HG02840 (cell line): ENCODE results near the gene MEGF6.

Experiments used
- ATAC-seq: cut with Tn5 transposase; IDR thresholded peaks from one replicate; pipeline ENCODE4 v1.9.1; 2021; ENCODE audit warnings: mild to moderate bottlenecking, moderate library complexity, moderate number of reproducible peaks; ENCODE audit not compliant: unreplicated experiment, low FRiP score

MEGF6 gene

DNA sequence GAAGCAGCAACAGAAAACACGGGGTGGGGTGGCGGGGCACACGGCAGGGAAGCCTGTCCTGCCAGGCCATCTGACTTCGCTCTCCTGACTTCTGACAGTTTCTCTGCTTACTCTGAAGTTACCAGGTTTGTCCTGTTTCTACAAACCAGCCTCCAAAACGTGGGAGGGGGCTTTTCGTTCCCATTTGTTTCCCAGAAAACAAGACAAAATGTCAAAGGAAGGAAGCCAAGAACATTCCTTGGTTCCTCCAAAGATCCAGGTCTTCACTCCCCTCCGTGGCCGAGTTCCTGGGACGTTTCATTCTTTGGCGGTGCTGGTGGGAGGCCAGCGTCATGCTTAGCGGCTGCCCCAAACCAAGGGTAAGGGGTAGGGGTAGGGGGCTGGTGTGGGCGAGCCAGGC is 49.6 kb downstream of the MEGF6 start:
- ATAC-seq, result no peak

DNA sequence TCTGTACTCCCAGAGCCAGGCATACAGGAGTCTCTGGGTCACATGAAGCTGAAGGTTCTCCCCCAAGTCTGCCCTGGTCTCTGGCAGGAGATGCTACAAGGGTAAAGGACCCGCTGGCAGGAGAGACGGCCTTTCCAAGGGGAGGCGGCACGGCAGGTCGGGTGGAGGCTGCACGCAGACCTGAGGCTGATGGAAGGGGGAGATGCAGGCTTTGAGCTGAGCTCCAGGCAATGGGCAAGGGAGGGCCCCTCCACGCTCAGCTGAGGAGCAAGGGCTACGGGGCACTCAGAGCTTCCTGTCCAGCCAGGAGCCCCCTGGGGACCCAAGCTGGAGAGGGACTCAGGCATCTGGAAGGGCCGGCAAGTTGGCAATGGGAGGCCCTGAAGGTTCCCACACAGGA is 50.3 kb downstream of the MEGF6 start:
- ATAC-seq, result no peak

DNA sequence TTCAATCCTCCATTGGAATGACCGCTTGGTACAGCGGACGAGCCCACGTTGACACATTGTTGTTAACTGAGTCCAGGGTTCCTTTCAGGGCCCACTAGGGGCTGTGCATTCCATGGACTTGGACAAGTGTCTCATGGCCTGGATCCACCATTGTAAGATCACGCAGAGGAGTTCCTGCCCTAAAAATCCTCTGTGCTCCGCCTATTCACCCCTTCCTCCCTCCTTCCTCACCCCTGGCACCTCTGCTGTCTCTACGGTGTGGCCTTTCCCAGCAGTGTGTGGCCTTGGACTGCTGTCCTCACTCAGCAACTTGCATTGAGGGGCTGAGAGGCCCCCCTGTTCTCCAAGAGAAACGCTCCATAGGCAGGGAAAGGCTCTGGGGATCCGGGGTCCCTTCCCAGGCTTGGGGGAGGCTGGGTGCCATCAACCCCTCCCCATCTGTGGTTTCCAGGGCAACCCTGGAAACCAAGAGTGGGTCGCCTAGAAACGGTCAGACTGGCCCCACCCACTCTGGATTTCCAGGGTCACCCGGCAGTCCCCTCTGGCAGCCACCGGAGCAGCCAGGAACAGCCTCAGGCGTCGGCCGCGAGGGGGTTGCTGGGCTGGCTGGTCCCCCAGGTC is 50.9 kb downstream of the MEGF6 start:
- ATAC-seq, result no peak

DNA sequence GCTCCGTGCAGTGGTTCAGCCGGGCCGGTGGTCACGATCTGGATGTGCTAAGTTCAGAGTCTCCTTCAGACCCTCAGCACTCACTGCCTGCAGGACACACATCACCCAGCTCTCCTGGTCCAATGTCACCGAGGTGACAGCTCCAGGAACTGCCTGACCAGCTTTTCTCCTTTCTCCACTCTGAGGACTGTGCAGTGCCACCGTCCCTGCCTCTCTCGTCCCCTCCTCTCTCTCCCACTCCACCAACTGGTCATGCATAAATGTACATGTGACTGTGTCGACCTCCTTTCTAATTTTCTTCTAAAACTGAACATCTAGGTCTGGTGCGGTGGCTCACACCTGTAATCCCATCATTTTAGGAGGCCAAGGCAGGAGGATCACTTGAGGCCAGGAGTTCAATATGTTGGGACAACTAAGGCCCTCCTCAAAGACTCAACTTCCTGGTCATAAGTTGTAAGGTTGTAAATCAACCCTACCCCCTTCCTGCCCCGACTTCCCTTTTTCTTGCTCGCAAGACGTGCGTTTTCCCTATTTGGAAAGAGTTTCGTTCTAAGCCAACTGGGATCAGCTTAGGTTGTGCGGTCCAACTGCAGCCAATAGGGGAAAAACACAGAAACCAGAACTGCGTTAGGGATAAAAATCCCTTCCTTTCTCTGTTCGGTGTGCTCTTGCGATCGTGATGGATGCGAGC is 53.1 kb downstream of the MEGF6 start:
- ATAC-seq, result no peak

DNA sequence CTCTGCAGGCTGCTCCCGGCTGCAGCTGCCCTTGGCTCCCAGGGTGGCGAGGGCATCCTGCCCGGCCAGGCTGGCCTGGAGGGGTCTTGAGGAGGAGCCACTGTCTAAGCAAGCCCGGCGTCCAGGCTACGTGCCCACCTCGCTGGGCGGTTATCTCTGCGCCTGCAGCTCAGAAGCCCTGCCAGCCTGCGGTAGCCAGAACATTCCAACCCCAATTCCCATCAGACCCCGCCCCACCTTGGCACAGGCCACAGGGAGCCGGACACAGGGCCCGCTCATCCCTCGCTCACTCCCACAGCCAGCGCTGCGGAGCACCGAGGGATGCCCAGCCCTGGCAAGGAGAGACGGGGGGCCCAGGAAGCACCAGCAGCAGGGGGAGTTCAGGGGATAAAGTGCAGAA is 53.9 kb downstream of the MEGF6 start:
- ATAC-seq, result no peak

DNA sequence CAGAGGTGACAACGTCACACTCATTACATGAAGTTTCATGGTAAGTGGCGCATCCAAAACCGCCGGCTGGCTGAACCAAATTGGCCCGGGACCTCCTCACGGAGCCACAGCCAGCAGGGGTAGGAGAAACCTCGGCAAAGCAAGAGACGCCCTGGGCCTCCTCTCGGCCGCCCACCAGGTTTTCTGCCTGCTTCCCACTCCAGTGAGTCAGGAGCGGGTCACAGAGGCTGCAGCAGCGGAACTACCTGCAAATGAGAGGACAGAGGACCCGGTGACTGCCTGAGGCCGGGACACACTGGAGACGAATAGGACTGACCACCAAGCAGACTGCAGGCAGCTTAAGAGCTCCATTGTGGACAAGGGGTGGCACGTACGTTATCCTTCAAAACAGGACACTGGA is 55.0 kb downstream of the MEGF6 start:
- no peak for ATAC-seq

DNA sequence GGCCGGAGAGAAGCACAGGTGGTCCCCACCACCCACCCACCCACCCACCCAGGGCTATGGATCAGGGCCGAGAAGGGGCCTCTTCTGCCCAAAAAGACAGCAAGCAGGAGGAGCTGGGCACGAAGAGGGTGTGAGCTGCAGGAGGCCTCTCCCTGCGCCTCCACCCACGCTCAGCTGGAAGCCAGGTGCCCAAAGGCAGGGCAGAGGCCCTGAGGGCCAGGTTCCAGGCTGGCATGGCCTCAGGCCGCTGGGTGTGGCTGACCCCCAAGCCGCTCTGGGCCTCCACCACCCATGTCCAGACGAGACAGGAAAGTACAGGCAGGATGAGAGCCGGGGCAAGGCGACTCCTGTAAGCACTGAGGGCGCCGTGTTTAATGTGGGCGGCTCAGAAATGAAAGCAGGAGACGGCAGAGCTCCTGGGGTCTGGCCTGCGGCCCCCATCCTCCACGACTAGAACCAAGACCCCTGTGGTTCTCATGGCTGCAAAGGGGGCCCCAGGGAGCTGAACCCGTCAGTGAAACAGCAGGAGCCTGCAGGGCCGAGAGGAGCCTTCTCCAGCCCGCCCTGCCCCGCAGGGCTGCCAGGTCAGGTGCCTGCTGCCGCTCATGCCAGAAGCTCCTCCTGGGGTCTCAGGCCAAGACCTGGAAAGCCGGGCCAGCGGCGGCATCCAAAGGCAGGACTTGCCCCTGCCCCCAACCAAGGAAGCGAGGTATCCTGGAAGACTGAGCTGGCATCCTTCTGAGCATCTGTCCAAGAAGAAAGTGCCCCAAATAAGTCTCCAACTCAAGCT is 56.0 kb downstream of the MEGF6 start:
- no peak for ATAC-seq

DNA sequence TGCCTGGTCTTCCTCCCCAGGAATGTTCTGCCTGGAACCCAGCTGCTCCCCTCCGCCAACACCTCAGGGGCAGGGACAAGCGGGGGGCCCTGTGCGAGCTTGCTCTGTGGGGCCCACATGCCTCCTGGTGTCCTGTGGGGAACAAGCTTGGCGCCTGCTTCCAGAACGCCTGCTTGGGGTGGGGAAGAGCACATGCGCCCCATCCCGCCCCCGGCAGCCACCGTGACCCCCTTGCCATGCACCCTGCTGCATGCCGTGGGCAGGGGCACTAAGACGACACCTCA is 57.4 kb downstream of the MEGF6 start:
- ATAC-seq, result no peak

DNA sequence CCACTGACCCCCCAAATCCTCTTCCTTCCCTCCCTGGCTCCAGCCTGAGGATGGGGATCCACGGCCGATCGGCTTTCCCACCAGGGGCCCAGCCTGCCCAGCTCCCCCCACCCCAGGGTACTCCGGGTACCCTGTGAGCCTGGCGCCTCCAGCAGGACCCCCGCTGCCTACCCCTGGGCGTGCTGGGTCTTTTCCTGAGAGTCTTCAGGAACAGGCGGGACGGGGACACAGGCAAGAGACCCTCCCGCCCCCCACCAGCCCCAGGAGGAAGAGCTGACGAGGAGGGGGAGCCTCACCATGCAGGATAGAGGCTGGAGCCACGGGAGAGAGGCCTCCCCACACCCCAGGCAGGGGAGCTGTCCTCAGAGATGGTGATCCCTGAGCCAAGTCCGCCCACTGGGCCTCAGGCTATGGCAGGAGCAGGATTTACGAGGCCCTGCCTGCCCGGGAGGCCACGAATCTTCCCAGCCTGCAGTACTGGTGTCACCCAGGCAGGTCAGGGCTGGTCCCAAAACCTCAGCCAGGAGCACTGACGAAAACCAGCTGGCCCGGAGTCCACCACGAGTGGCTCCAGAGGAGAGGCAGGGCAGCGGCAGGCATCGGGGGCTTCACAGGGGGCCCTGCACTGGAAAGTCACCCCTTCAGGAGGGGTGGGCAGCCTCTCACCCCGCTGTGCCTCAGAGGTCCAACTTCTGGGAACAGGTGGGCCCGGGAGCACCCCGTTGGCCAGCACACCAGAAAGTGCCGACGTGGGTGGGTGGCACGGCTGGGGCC is 58.0 kb downstream of the MEGF6 start:
- no peak for ATAC-seq

DNA sequence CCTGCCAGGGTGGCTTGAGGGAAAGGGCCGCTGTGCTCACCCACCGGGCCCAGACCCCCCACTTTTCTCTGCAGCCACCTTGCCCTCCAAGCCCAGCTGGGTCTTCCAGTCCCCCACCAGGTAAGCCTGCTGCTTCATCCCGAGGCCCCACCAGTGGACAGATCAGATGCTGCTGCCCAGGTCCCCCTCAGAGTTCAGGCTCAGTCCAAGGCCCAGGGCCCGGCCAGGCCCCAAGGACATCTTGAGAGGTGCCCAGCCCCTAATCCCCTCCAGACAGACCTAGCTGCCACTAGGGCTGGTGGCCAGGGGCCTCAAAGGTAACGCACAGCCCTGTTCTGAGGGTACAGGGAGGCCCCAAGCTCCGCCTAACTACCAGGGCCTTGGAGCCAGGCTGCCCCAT is 58.6 kb downstream of the MEGF6 start:
- ATAC-seq, result no peak

DNA sequence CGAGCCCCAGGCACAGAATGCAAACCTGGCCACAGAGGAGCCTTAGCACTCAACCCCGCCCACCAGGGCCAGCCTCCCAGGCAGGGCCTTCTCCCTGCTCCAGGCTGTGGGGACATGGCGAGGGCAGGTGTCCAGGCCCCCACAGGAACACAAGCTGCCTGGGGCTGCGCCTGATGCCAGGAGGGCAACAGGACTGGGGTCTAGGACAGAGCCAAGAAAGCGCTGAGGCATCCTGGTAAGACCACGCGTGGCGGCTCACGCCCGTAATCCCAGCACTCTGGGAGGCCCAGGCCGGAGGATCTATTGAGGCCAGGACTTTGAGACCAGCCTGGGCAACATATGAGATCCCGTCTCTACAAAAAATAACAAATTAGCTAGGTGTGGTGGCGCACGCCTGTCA is 59.1 kb downstream of the MEGF6 start:
- ATAC-seq, result no peak

DNA sequence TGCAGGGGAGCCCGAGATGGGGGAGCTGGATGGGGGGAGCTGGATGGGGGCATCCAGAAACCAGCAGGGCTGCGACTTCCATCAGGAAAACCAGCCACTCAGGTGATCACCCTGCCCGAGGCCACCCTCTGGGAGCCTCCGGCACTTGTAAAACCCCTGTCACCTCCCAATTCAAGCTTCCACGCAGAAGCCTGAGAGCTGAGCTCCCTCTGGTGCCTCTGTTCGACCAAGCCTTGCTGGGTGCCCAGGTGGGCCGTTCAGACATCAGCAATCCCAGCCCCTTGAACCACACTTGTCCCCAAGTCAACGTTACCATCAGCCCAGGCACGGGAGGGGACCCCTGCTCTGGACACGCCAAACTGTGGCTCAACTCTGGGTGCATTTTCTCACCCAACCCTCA is 59.6 kb downstream of the MEGF6 start:
- ATAC-seq, result no peak

DNA sequence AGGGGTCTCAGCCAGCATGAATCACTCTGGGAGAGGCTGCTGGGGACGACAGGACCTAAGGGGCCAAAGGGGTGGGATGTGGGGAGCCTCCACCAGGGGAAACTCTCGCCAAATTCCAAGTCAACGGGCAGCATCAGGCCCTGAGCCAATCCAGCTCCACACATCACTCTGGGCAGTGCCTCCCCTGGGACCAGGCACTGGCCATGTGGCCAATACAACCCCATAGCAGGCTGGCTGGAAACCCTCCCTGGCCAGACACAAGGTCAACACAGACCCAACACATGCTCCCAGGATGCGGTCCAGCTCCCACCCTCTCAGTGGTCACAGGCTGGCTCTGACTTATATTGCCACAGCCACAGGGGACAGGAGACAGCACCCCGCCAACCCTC is 60.0 kb downstream of the MEGF6 start:
- ATAC-seq, result no peak

DNA sequence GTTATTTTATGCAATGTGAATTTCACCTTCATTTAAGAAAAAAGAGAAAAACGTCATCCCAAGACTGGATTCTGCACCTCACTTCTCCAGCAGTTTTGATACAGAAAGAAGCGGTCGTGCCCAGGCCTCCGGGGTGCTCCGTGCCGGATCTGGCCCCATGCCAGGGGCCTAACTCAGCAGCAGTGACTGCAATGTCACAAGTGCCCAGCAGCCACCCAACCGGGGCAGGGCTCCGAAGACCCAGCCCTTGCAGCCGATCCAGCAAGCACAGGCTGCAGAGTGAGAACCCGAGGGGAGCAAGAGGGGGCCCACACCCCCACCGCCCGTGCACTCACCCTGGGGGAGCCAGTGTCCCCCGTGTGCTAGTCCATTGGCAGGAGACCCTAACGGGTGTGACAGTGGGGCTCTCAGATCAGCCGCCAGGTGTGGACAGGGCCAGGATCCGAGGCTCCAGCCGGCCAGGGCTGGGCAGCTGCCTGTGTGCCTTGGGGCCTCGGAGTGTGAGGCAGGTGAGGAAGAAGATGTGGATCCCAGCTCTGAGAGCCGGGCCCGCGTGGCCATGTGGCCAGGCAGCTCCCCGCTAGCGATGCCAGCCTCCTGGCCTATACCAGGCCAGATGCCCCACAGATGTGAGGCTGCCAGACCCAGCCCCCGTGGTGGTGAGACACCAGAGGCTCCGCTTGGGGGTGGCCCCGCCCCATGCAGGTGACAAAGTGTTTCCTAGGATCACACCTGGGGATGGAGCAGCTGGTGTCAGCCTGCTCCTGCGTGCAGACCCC is 60.6 kb downstream of the MEGF6 start:
- no peak for ATAC-seq

DNA sequence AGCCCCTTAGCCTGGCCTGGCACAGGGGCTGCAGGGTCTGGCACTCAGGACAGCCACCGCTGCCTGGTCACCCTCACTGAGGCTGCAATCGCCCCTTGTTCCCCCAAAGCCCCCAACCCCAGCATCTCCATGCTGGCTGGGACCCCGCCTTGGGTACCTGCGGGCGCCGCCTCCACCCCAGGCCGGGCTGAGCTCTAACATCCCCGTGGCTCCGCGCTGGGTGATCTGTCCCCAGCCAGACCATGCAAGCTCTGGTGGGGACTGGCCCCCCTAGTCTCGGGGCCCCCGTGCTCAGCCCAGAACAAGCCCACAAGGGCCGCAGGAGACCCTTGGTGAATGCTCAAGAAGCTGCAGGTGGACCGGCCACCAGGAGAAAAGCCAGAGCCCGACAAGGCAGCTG is 62.4 kb downstream of the MEGF6 start:
- no peak for ATAC-seq

DNA sequence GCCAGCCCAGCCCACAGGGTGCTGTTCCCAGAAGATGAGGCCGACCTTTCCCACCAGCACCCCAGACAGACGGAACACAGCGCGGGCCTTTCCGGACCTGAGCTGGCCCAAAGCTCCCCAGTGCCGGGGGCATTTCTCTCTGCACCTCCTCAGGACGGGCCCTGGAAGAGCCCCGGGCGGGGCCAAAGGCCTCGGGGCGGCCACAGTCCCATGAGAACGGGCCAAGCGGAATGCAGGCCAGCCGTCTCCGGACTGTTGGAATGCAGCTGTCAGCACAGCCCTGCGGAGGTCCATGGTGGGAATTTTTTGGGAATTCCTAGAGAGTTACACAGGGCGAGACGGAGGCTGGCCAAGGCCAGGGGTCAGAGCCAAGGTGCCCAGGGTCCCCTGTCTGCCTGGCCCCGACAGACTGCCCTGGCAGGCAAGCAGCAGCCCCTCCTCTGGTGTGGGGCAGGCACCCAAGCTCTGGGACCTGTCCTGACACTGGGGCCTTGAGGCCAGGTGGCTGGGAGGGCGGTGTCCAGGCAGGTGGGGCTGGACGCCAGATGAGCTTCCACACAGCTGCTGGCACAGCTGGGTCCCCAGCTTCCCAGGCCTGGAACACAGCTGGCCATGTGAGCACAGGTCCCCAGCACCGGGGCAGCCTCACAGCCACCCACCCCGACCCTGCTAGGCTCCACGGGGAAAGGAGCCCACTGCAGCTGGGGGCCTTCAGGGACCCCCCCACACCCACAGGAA is 63.0 kb downstream of the MEGF6 start:
- no peak for ATAC-seq

DNA sequence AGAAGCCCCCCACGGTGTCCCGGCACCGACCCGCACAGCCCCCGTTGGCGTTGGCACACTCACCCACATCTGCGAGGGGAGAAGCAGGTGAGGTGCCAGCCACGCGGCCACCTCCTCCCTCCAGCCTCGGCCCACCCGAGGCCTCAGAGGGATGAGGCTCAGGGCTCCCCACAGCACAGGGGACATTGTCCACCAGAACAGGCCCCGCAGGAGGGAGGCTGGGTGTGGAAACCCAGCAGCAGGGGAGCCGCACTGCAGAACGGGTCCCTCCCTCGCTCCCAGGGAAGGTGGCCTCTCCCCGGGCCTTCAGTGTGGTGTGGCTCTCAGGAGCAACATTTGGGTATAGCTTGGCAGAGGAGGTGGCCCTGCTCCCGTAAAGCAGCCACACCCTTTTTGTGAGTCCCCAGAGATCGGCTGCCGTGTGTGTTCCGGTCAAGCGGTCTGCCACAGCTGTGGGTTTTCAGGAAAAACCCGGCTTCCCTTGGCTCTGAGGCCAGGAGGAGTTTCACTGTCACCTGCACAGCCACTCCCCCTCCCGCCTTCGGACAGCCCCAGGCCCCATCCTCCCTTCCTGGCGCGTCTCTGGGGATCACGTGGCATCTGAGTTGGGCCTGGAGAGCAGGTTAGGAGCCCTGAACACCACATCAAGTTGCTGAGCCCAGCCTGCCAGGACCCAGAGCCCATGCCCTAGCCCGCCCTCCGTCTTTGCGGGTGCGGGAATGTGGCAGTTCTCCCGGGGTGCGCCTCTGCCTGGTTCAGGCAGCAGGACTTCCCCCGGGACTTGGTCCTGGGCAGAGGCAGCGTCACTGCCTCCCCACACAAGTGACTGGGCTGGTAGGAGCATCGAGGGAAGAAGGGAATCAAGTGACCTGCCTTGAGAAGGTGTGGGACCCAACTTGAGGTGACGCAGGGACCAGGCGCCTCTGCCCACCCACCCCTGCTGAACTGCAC is 64.0 kb downstream of the MEGF6 start:
- no peak for ATAC-seq

DNA sequence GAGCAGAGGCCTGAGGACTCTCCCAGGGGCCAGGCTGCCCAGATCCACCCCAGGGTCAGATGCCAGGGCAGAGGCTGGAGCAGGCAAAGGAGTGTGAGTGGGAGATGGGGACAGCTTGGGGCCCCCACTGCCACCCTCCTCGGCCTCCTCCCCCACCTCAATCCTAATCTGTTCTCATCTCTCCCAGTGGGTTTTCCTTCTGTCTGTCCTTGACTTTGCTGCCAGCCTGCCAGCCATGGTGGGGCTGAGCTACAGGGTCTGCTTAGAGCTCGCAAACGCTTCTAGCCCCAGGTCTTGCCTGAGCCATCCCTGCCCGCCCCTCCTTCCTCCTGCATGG is 65.3 kb downstream of the MEGF6 start:
- ATAC-seq, result no peak
